Measurements from ENCODE around the gene SLC7A6.

- TF ChIP-seq CTCF (IDR thresholded peaks at IDR 0.05) (no peak), POLR2A (IDR thresholded peaks at IDR 0.05) (no peak)
Measured at GRCh38 chr16:68296291-68296690, 32.0 kb downstream of the SLC7A6 start.

Measured in uterus (tissue), 2 donors.